ENCODE results near the gene TNRC18. TPM values are rescaled to one million over a fixed set of nuclear protein-coding genes. Genes with fewer than 3 reads are reported as not detected.
"Not testable (repeated sequence)": the region's sequence is repeated elsewhere in the genome, so short reads cannot be mapped to it uniquely, and the experiment has no call there.

Gene TNRC18
- total RNA-seq, 2 experiments from 2014 or later, result 37.3 to 40.4 TPM

GRCh38 chr7:5266191-5267028 lies 157.2 kb downstream of the TNRC18 start:
- CTCF ChIA-PET, result no interaction called here

GRCh38 chr7:5265320-5266190 lies 158.1 kb downstream of the TNRC18 start:
- DNase-seq, result no peak
- Mint-ChIP-seq H3K9me3 (no peaks in the 10 kb centered on the region), H3K27me3 (no peaks in the 10 kb centered on the region), H3K4me3 (no peak overlapping the region), H3K36me3 (no peaks in the 10 kb centered on the region), H3K4me1 (ENCODE audit: low read depth) (no peaks in the 10 kb centered on the region), H3K27ac (no peak overlapping the region)
- CTCF ChIA-PET, result no interaction called here
- intact Hi-C loops (cut with micrococcal nuclease), result no loop called here
- POLR2A ChIA-PET, result no interaction called here

More at GRCh38 chr7:5266191-5267028, 157.2 kb downstream of the TNRC18 start:
- no peaks in the 10 kb centered on the region for H3K27me3 Mint-ChIP-seq
- H3K36me3 Mint-ChIP-seq, result no peaks in the 10 kb centered on the region
- H3K9me3 Mint-ChIP-seq, result no peaks in the 10 kb centered on the region
- DNase-seq, result no peak
- H3K27ac Mint-ChIP-seq, result no peak overlapping the region
- H3K4me3 Mint-ChIP-seq, result no peak overlapping the region
- intact Hi-C loops (cut with micrococcal nuclease), result no loop called here
- POLR2A ChIA-PET, result no interaction called here
- H3K4me1 Mint-ChIP-seq (ENCODE audit: low read depth), result no peaks in the 10 kb centered on the region

GRCh38 chr7:5263066-5263465 lies 160.6 kb downstream of the TNRC18 start:
- H3K9me3 Mint-ChIP-seq; POLR2A ChIA-PET; H3K36me3 Mint-ChIP-seq; CTCF ChIA-PET; H3K27ac Mint-ChIP-seq; DNase-seq; H3K27me3 Mint-ChIP-seq; H3K4me3 Mint-ChIP-seq; intact Hi-C loops (cut with micrococcal nuclease); H3K4me1 Mint-ChIP-seq (ENCODE audit: low read depth): not testable (repeated sequence)

GRCh38 chr7:5260530-5261068 lies 163.0 kb downstream of the TNRC18 start:
- not testable (repeated sequence) for H3K9me3 Mint-ChIP-seq, H3K36me3 Mint-ChIP-seq

More at GRCh38 chr7:5260530-5261068, 163.0 kb downstream of the TNRC18 start:
- CTCF ChIA-PET; H3K4me3 Mint-ChIP-seq; DNase-seq; H3K27ac Mint-ChIP-seq; intact Hi-C loops (cut with micrococcal nuclease); POLR2A ChIA-PET; H3K4me1 Mint-ChIP-seq (ENCODE audit: low read depth); H3K27me3 Mint-ChIP-seq: not testable (repeated sequence)

Other genes starting within 250 kb of the TNRC18 start
- gene WIPI2, start 233.6 kb downstream of the TNRC18 start, total RNA-seq, result 10 to 100 TPM; 46.0 to 46.7 TPM
- under 1 TPM; 0.45 to 0.56 TPM for gene SLC29A4, start 140.9 kb downstream of the TNRC18 start, total RNA-seq
- gene FBXL18, start 90.0 kb upstream of the TNRC18 start, total RNA-seq, result 1 to 10 TPM; 8.1 to 8.2 TPM
- 1,000 to 10,000 TPM; 9,547 to 9,912 TPM for gene ACTB, start 106.8 kb upstream of the TNRC18 start, total RNA-seq
- gene FSCN1, start 169.0 kb upstream of the TNRC18 start, total RNA-seq, result 10 to 100 TPM in 1 of 2 experiments, 1 to 10 TPM in 1; 9.2 to 10.9 TPM

Data from activated CD4-positive, alpha-beta memory T cell treated with anti-CD3 and anti-CD28 coated beads for 36 hours (primary cell).